IPS-18c (cell line): ENCODE measurements around the gene BTG2.
"Not testable (repeated sequence)": the region's sequence is repeated elsewhere in the genome, so short reads cannot be mapped to it uniquely, and the experiment has no call there.

ENCODE experiments used
- H3K4me3 ChIP-seq: 2 replicates; pipeline ENCODE4 v1.7.0; 2013; ENCODE audit warnings: low read depth, mild to moderate bottlenecking, low read length, moderate library complexity; ENCODE audit not compliant: insufficient read depth
- H3K9me3 ChIP-seq: one replicate; pipeline ENCODE4 v1.6.1; 2013; ENCODE audit warnings: mild to moderate bottlenecking, low read length, moderate library complexity; ENCODE audit not compliant: control insufficient read depth, insufficient read depth

BTG2 gene

DNA sequence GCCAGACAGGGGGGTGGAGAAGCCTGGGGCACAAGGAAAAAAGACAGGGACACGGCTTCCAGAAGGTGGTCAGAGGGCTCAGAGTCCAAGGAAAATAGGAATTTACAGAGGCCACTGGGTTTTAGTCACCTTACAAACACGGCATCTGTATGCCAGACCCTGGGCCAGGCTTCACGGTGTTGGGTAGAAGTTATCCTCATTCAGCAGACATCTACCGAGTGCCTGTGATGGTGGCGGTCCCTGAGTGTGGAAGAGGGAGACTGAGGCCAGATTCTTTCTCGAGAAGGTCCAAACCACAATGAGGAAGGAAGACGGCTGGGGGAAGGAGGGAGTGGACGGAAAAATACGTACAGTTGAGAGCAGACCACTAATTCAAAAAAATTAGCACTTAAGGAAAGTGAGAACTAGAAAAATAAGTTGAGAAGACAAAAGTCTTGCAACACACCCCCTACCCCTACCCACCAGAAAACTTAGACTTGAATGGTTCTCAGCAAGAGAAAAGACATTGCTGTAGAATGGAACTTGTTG lies 864 bp upstream of the BTG2 start:
- peak overlapping the region; percentile 46; the same call in 1 of the 2 replicates for H3K4me3 ChIP-seq
- no peaks in the 10 kb centered on the region for H3K9me3 ChIP-seq

DNA sequence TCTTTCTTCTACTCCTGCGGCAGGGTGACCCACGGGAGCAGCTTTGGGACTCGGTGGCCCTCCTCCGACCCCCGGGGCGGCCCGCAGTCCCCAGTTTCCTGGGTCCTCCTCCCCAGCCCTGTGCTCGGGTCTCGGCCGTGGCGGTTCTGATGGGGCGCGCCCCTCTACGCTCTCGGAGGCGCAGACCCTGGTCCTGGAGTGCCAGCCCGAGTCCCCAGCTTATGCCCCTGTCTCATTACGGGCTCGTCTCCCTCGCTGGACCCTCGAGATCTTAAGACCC lies 430 bp downstream of the BTG2 start:
- no peaks in the 10 kb centered on the region for H3K9me3 ChIP-seq
- peak overlapping the region; percentile 74 for H3K4me3 ChIP-seq

DNA sequence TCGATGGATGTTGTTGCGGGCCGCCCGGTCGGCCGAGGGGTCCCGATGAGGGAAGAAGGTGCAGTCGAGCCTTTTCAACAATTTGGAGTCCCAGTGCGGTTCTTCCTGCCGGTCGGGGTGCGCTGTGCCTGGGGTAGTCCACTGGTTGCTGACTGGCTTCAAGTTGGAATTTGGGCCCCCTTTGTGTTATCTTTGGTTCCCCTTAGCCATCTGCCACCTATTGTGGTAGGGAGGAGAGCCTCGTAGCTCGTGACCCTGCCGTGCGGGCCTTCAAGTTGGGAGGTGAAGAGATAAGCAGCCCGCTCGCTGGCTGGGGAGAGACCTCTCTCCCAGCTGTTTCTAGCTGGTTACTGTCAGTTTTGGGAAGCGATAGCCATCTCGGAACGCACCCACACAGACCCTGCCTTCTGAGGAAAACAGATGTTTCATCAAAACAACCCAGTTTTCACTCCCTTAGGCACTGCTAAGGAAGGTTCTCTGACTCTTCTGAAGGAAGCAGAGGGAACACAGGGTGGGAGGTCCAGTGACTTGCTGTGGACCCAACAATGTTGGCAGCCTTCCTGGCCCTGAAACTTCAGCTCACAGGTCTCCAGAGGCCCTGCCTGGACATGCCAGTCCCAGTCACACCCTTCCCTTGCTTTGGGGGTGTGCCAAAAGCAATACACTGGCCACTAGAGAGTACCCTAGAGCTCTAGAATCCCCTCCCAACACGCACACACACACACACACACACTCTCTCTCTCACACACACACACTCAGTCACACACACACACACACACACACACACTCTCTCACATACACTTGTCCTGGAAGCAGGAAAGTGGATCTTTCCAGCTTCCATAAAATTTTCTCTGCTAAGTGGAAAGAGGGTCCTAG lies 1.0 kb downstream of the BTG2 start:
- no peaks in the 10 kb centered on the region for H3K9me3 ChIP-seq

DNA sequence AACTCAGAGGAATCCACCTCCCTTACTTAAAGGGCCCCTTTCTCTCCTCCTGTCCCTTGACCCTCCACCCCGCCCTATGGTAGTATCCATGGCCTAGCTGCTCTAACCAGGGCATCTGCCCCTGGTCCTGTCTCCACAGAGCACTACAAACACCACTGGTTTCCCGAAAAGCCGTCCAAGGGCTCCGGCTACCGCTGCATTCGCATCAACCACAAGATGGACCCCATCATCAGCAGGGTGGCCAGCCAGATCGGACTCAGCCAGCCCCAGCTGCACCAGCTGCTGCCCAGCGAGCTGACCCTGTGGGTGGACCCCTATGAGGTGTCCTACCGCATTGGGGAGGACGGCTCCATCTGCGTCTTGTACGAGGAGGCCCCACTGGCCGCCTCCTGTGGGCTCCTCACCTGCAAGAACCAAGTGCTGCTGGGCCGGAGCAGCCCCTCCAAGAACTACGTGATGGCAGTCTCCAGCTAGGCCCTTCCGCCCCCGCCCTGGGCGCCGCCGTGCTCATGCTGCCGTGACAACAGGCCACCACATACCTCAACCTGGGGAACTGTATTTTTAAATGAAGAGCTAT lies 1.7 kb downstream of the BTG2 start:
- Histone ChIP-seq H3K9me3 (no peaks in the 10 kb centered on the region), H3K4me3 (peak overlapping the region; percentile 16; the same call in 1 of the 2 replicates)

More for the DNA sequence above, 1.0 kb downstream of the BTG2 start:
- peak overlapping the region; percentile 74 for H3K4me3 ChIP-seq

DNA sequence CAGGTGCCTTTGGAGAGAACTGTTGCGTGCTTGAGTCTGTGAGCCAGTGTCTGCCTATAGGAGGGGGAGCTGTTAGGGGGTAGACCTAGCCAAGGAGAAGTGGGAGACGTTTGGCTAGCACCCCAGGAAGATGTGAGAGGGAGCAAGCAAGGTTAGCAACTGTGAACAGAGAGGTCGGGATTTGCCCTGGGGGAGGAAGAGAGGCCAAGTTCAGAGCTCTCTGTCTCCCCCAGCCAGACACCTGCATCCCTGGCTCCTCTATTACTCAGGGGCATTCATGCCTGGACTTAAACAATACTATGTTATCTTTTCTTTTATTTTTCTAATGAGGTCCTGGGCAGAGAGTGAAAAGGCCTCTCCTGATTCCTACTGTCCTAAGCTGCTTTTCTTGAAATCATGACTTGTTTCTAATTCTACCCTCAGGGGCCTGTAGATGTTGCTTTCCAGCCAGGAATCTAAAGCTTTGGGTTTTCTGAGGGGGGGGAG lies 2.4 kb downstream of the BTG2 start:
- Histone ChIP-seq H3K4me3 (no peak overlapping the region; the same call in 1 of the 2 replicates), H3K9me3 (no peaks in the 10 kb centered on the region)

DNA sequence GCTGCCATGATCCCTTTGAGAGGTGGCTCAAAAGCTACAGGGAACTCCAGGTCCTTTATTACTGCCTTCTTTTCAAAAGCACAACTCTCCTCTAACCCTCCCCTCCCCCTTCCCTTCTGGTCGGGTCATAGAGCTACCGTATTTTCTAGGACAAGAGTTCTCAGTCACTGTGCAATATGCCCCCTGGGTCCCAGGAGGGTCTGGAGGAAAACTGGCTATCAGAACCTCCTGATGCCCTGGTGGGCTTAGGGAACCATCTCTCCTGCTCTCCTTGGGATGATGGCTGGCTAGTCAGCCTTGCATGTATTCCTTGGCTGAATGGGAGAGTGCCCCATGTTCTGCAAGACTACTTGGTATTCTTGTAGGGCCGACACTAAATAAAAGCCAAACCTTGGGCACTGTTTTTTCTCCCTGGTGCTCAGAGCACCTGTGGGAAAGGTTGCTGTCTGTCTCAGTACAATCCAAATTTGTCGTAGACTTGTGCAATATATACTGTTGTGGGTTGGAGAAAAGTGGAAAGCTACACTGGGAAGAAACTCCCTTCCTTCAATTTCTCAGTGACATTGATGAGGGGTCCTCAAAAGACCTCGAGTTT lies 3.1 kb downstream of the BTG2 start:
- H3K4me3 ChIP-seq, result no peak overlapping the region
- no peaks in the 10 kb centered on the region for H3K9me3 ChIP-seq

DNA sequence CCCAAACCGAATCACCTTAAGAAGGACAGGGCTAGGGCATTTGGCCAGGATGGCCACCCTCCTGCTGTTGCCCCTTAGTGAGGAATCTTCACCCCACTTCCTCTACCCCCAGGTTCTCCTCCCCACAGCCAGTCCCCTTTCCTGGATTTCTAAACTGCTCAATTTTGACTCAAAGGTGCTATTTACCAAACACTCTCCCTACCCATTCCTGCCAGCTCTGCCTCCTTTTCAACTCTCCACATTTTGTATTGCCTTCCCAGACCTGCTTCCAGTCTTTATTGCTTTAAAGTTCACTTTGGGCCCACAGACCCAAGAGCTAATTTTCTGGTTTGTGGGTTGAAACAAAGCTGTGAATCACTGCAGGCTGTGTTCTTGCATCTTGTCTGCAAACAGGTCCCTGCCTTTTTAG lies 3.6 kb downstream of the BTG2 start:
- H3K9me3 ChIP-seq, result no peaks in the 10 kb centered on the region
- no peak overlapping the region for H3K4me3 ChIP-seq

DNA sequence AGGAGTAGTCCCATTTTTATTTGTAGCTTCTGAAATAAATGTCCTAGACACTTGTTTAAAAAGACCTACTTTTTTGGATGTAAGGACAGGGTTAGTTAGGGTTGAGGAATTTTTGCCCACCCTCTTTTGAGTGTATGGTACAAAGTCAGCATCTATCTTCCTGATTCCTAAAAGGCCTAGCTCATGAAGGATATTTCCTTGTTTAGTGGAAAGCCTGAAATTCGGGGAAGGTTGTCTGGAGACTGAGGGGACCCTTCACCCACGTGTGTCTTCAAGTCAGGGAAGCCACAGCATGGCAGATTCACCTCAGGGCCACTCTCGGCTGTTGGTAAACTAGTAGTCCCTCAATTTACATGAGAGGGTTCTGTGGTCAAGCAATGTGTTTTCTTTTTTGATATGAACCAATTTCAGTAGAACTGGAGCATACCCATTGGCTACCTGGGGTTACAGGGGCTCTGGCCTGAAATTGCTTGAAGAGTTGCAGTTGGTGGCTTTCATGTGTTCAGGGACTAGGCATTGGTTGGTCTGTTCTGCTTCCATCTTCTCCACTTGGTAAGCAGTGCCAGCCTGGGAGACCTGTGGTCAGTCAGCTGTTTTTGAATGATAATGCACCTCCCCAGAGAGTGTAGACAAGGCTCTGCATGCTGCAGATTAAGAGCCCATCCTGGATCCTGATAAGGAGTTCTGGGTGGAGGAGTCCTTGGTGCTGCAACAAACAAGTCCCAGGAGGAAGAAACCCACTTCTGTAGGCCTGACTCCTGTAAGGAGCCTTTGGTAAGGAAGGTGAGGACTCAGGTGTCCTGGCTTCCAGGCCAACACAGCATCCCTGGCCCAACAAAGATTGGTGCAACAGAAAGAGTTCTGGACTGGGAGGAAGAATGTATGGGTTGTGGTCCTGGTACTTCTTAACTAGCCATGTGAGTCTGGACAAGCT lies 6.3 kb downstream of the BTG2 start:
- no peaks in the 10 kb centered on the region for H3K9me3 ChIP-seq
- H3K4me3 ChIP-seq, result no peak overlapping the region

DNA sequence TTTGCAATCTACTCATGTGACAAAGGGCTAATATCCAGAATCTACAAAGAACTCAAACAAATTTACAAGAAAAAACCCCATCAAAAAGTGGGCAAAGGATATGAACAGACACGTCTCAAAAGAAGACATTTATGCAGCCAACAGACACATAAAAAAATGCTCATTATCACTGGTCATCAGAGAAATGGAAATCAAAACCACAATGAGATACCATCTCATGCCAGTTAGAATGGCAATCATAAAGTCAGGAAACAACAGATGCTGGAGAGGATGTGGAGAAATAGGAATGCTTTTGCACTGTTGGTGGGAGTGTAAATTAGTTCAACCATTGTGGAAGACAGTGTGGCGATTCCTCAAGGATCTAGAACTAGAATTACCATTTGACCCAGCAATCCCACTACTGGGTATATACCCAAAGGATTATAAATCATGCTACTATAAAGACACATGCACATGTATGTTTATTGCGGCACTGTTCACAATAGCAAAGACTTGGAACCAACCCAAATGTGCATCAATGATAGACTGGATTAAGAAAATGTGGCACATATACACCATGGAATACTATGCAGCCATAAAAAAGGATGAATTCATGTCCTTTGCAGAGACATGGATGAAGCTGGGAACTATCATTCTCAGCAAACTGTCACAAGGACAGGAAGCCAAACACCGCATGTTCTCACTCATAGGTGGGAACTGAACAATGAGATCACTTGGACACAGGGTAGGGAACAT lies 8.9 kb downstream of the BTG2 start:
- H3K9me3 ChIP-seq, H3K4me3 ChIP-seq: not testable (repeated sequence)

DNA sequence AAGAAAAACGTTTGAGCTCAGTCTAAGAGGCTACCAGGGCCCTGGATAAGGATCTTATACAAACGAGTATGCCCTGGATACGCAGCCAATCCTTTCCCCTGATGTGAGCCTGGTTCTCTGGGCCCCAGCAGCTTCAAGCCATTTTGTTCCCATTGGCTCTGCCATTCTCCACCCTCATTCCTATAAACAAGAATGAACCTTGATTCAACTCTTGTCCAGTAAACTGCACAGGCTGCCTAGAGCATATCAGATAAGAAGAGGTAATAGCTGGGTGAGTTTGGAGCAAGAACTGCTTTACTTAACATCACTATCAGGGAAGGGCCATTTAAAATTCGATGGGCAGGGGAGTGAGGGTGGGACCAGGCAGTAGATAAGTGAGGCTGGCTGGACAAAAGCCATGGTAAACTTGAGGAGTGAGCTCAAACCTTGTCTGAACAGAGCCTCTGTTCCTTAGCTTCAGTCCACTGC lies 11.3 kb downstream of the BTG2 start:
- no peaks in the 10 kb centered on the region for H3K9me3 ChIP-seq
- no peak overlapping the region for H3K4me3 ChIP-seq

DNA sequence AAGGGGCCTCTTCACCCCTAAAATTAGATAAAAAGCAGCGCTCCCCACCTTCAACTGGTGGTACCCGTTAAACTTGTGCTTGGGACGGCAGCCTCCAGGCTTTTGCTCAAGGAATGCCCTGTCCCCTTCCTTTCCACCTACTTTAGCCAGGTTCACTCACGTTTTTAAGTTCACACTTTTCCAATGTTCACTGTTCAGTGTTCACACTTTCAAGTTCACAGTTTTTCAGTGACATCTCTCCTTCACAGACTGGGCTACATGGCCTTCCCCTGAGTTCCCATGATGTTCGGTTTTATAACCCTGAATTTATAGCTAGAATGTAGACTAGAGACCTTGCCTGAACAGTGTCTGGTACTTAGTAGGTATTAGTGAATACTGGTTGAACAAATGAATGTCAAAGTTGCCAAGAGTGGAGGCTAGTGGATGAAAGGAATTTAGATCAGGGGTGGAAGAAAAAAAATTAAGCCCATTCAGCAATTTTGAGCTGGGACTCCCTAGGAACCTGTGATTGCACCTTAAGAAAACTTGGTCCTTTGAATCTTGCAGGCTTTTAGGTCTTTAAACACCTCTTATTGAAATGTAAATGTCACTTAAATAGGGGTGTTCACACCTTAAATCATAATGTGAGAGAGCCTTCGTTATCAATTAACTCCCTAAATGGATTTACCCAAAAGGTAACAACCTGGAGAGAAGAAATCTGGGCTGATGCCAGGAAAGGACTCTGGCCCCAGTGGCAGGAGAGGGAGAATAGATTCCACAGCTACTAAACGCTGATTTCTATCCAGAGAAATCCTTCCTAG lies 12.3 kb downstream of the BTG2 start:
- Histone ChIP-seq H3K9me3 (no peaks in the 10 kb centered on the region), H3K4me3 (no peak overlapping the region)

DNA sequence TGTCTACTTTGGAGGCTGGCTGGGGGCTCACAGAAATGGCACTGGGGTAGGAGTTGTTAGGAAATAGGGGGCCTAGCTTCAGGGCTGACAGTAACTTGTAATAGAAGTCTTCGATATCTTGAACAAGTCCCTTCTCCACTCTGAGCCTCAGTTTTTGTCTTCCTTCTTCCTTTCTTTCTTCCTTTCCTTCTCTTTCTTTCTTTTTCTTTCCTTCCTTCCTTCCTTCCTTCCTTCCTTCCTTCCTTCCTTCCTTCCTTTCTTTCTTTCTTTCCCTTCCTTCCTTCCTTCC lies 12.9 kb downstream of the BTG2 start:
- no peaks in the 10 kb centered on the region for H3K9me3 ChIP-seq
- no peak overlapping the region for H3K4me3 ChIP-seq

DNA sequence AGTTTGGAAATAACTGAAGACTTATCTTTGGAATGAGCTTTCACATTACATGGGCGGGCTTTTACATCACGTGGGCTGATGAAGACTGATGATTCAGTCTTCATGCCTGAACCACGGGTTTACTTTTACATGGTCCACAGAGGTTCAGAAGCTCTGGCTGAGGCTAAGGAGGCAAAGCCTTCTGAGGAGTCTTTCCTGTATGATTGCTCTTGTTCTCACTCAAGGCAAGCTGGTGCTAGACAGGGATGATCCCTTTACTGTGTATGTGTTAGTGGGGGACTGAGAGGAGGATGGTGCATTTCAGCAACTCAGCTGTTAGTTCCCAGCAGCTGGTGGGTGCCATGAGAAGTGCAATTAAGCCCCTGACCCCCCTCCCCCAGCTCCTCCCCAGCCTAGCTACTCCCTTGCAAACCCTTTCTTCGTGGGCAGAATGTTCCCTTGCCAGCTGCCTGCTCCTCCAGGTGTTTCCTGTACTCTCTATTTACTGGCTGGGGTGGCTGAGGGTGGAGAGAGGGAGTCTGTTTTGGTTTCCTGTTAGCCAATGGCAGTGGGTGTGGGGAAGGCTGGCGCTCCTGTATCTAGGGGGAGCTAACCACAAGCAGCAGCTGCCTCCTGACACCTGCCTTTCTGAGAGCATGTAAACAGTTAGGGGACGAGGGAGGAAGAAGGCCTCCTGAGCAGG lies 15.4 kb downstream of the BTG2 start:
- Histone ChIP-seq H3K4me3 (no peak overlapping the region), H3K9me3 (no peaks in the 10 kb centered on the region)

DNA sequence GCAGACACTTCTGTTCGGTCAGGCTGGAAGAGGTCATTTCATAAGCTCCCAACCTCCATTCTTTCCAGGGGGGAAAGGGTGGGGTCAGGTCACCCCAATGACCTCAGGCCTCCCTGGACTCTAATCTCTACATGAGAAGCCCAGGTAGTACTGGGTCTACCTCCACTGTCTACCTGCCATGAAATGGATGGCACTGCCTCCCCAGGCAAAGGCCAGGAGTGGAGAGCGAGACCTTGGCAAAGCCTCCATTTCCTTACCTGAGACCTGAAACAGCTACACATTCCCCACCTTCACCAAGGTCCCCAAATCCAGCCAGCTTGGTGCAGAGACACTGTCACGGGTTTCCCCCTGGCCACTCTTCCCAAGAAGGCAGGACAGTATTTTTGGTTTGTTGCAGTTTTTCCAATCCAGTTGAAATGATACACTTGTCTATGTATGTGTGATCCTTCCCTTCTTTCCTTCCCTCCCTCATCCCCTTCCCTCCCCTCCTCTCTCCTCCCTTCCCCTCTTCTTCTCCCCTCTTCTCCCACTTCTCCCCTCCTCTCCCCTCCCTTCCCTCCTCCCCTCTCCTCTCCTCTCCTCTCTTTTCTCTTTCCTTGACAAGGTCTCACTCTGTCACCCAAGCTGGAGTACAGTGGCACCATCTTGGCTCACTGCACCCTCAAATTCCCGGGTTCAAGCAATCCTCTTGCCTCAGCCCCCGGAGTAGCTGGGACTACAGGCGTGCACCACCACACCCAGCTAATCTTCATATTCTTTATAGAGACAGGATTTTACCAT lies 16.1 kb downstream of the BTG2 start:
- Histone ChIP-seq H3K9me3 (no peaks in the 10 kb centered on the region), H3K4me3 (no peak overlapping the region)
